WTC11 (cell line): ENCODE results near the gene HPCAL1. TPM values are rescaled to one million over a fixed set of nuclear protein-coding genes. Genes with fewer than 3 reads are reported as not detected.

Experiments used
- ATAC-seq: fragments of 200-7000 bp; cut with Tn5 transposase; 2 replicates; pipeline ENCODE4 v1.10.0; 2021; ENCODE audit warnings: mild to moderate bottlenecking, moderate library complexity
- CTCF ChIA-PET: fragments of 300-600 bp; sonication (Branson Sonifier 250); formaldehyde crosslinking; loops from one replicate; lab custom pipeline; 2021; ENCODE audit warnings: antibody characterized with exemption; lab: Charles Lee
- POLR2A ChIA-PET: fragments of 350-600 bp; sonication (Branson Sonifier 250); formaldehyde crosslinking; loops from one replicate; lab custom pipeline; 2021; ENCODE audit warnings: antibody characterized with exemption; lab: Charles Lee
- DNase-seq: peaks from one replicate; pipeline ENCODE4 v3.0.0; 2021; ENCODE audit warnings: low spot score
- H3K27ac Mint-ChIP-seq: 2 replicates; pipeline ENCODE4 v1.8.0; 2021; ENCODE audit warnings: mixed read lengths
- H3K27me3 Mint-ChIP-seq: 2 replicates; pipeline ENCODE4 v1.8.0; 2021; ENCODE audit warnings: low read depth, mild to moderate bottlenecking, moderate library complexity, mixed read lengths
- H3K36me3 Mint-ChIP-seq: 2 replicates; pipeline ENCODE4 v1.8.0; 2021; ENCODE audit warnings: mixed read lengths
- H3K4me1 Mint-ChIP-seq: 2 replicates; pipeline ENCODE4 v1.8.0; 2022; ENCODE audit warnings: mixed read lengths
- H3K4me3 Mint-ChIP-seq: 2 replicates; pipeline ENCODE4 v1.8.0; 2021; ENCODE audit warnings: mild to moderate bottlenecking, moderate library complexity, mixed read lengths
- H3K9me3 Mint-ChIP-seq: 2 replicates; pipeline ENCODE4 v1.8.0; 2021; ENCODE audit warnings: mixed read lengths
- ATF1 ChIP-seq: sonication (generic); formaldehyde crosslinking; IDR thresholded peaks from 2 replicates; pipeline ENCODE4 v1.8.1; 2023; ENCODE audit warnings: mild to moderate bottlenecking, moderate library complexity, missing genetic modification reagents
- CDX4 ChIP-seq: fragments of 250-450 bp; sonication (Bioruptor Pico); IDR thresholded peaks from 2 replicates; pipeline ENCODE4 v1.9.0; 2021; ENCODE audit warnings: moderate library complexity, mild to moderate bottlenecking, inconsistent platforms, borderline replicate concordance
- E2F1 ChIP-seq: sonication (generic); formaldehyde crosslinking; IDR thresholded peaks from 2 replicates; pipeline ENCODE4 v1.8.0; 2022; ENCODE audit warnings: mild to moderate bottlenecking, missing genetic modification reagents
- E2F4 ChIP-seq: sonication (generic); formaldehyde crosslinking; IDR thresholded peaks from 2 replicates; pipeline ENCODE4 v1.8.1; 2022; ENCODE audit warnings: low read depth, mild to moderate bottlenecking, moderate library complexity, missing genetic modification reagents, borderline replicate concordance
- E2F5 ChIP-seq: sonication (generic); formaldehyde crosslinking; IDR thresholded peaks from 2 replicates; pipeline ENCODE4 v1.8.1; 2022; ENCODE audit warnings: mild to moderate bottlenecking, moderate library complexity, missing genetic modification reagents
- ERG ChIP-seq: fragments of 250-450 bp; sonication (Bioruptor Pico); IDR thresholded peaks from 2 replicates; pipeline ENCODE4 v1.8.0; 2021; ENCODE audit warnings: mild to moderate bottlenecking
- ESRRA ChIP-seq: sonication (generic); formaldehyde crosslinking; IDR thresholded peaks from 2 replicates; pipeline ENCODE4 v1.8.1; 2022; ENCODE audit warnings: mild to moderate bottlenecking, missing genetic modification reagents, borderline replicate concordance
- HMGXB4 ChIP-seq: sonication (generic); formaldehyde crosslinking; IDR thresholded peaks from 2 replicates; pipeline ENCODE4 v1.8.1; 2023; ENCODE audit warnings: mild to moderate bottlenecking, moderate library complexity, missing genetic modification reagents
- NFE2L1 ChIP-seq: sonication (generic); formaldehyde crosslinking; IDR thresholded peaks from 2 replicates; pipeline ENCODE4 v1.8.1; 2023; ENCODE audit warnings: missing genetic modification reagents
- SMAD3 ChIP-seq: sonication (generic); formaldehyde crosslinking; IDR thresholded peaks from 2 replicates; pipeline ENCODE4 v1.8.0; 2022; ENCODE audit warnings: missing genetic modification reagents, mild to moderate bottlenecking, borderline replicate concordance
- TP53 ChIP-seq: sonication (generic); formaldehyde crosslinking; IDR thresholded peaks from 2 replicates; pipeline ENCODE4 v1.8.1; 2023; ENCODE audit warnings: mild to moderate bottlenecking, missing genetic modification reagents
- ZNF396 ChIP-seq: fragments of 250-450 bp; sonication (Bioruptor Pico); IDR thresholded peaks from 2 replicates; pipeline ENCODE4 v1.8.0; 2021; ENCODE audit warnings: mild to moderate bottlenecking, moderate library complexity, borderline replicate concordance
- ZNF416 ChIP-seq: fragments of 250-450 bp; sonication (Bioruptor Pico); IDR thresholded peaks from 2 replicates; pipeline ENCODE4 v1.9.0; 2021; ENCODE audit warnings: mild to moderate bottlenecking, inconsistent platforms
- ZNF425 ChIP-seq: fragments of 250-450 bp; sonication (Bioruptor Pico); conservative IDR thresholded peaks from 2 replicates; pipeline ENCODE4 v1.9.0; 2021; ENCODE audit warnings: mild to moderate bottlenecking
- ZNF512 ChIP-seq: sonication (generic); formaldehyde crosslinking; IDR thresholded peaks from 2 replicates; pipeline ENCODE4 v1.8.1; 2022; ENCODE audit warnings: missing genetic modification reagents, borderline replicate concordance
- total RNA-seq: library from RNA; stranded (reverse); gene quantifications from 3 replicates; pipeline ENCODE4 v1.2.3, GENCODE V29; 2021

HPCAL1 gene
- total RNA-seq, 1 experiment from 2014 or later, result 11.8 TPM

GRCh38 chr2:10395893-10396292 lies 93.2 kb downstream of the HPCAL1 start:
- Mint-ChIP-seq H3K27me3 (no peaks in the 10 kb centered on the region), H3K9me3 (no peaks in the 10 kb centered on the region), H3K4me3 (no peak overlapping the region), H3K27ac (0 out of 2 replicates have a peak overlapping the region, but pooled peaks have one; percentile 8), H3K4me1 (peaks cover 31% of the 10 kb centered on the region), H3K36me3 (peaks cover 5% of the 10 kb centered on the region)
- ATAC-seq (no peak), DNase-seq (no peak)
- ChIA-PET POLR2A (no interaction called here), CTCF (interaction anchor here (0.8 to 3.1 kb wide), 3 partner anchors 13 to 39 kb away, joined by 3 to 20 read pairs (median 5); no protein-coding TSS in a partner anchor)
- TF ChIP-seq TP53 (CRISPR knock-in tag), result no peak
- no peak for TF ChIP-seq SMAD3 (CRISPR knock-in tag)
- TF ChIP-seq E2F1 (CRISPR knock-in tag), result no peak
- no peak for TF ChIP-seq ESRRA (CRISPR knock-in tag)
- no peak for TF ChIP-seq CDX4 (CRISPR knock-in tag)
- TF ChIP-seq HMGXB4 (CRISPR knock-in tag), result no peak
- no peak for TF ChIP-seq ATF1 (CRISPR knock-in tag)
- no peak for TF ChIP-seq E2F5
- no peak for TF ChIP-seq ZNF396 (CRISPR knock-in tag)
- TF ChIP-seq ERG (CRISPR knock-in tag), result no peak
- no peak for TF ChIP-seq ZNF425 (CRISPR knock-in tag)
- no peak for TF ChIP-seq ZNF416 (CRISPR knock-in tag)
- TF ChIP-seq NFE2L1, result no peak
- no peak for TF ChIP-seq E2F4 (CRISPR knock-in tag)
- no peak for TF ChIP-seq ZNF512
